A549 treated with dexamethasone at 1 μM for 4 hours (cell line): ENCODE measurements around the gene FAM83G. TPM values are rescaled to one million over a fixed set of nuclear protein-coding genes. Genes with fewer than 3 reads are reported as not detected.

ENCODE experiments used
- total RNA-seq: library from RNA; stranded (reverse); fragments of 200-300 nt; extraction: Qiagen RNA extraction; gene quantifications from 5 replicates; pipeline ENCODE4 v1.2.3, GENCODE V29; 2022

Gene FAM83G, protein sequence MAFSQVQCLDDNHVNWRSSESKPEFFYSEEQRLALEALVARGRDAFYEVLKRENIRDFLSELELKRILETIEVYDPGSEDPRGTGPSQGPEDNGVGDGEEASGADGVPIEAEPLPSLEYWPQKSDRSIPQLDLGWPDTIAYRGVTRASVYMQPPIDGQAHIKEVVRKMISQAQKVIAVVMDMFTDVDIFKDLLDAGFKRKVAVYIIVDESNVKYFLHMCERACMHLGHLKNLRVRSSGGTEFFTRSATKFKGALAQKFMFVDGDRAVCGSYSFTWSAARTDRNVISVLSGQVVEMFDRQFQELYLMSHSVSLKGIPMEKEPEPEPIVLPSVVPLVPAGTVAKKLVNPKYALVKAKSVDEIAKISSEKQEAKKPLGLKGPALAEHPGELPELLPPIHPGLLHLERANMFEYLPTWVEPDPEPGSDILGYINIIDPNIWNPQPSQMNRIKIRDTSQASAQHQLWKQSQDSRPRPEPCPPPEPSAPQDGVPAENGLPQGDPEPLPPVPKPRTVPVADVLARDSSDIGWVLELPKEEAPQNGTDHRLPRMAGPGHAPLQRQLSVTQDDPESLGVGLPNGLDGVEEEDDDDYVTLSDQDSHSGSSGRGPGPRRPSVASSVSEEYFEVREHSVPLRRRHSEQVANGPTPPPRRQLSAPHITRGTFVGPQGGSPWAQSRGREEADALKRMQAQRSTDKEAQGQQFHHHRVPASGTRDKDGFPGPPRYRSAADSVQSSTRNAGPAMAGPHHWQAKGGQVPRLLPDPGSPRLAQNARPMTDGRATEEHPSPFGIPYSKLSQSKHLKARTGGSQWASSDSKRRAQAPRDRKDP
- 27.8 to 40.6 TPM (median 39.4 TPM) in 5 replicates for total RNA-seq

DNA sequence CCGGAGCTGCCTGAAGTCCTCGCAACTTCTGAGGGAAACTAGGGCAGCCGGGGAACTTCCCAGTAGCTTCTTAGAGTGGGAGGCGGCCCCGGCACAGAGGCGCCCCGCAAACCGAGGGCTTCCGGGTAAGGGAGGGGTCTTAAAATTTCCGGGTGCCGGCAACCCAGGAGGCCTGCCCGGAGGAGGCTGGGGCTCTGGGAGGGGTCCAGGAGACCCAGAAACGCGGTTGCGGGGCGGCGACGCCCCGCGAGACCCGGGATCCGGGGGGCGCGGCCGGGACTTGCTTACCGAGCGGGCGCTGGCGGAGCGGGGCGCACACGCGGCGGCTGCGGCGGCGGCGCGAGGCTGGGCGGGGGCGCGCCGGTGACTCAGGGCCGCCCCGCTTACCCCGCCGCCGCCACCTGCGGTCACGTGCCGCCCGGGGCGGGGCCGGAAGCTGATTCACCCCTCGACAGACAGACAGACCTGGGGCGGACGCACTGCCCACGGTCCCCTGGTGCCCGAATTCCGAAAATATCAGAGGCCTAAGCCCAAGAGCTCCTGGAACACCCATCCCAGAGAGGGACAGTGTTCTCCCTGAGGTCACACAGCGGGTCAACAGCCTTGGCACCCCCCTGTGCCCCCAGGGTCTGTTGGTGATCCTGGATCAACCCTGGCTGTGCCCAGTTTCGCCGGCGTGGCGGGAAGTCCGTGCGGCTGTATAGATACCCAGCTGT is at the start of gene FAM83G:
Gene FAM83G, minus strand, starts transcription at position 344 of the 716 bp plus-strand sequence. CDS start 723 bp downstream, outside the sequence.

DNA sequence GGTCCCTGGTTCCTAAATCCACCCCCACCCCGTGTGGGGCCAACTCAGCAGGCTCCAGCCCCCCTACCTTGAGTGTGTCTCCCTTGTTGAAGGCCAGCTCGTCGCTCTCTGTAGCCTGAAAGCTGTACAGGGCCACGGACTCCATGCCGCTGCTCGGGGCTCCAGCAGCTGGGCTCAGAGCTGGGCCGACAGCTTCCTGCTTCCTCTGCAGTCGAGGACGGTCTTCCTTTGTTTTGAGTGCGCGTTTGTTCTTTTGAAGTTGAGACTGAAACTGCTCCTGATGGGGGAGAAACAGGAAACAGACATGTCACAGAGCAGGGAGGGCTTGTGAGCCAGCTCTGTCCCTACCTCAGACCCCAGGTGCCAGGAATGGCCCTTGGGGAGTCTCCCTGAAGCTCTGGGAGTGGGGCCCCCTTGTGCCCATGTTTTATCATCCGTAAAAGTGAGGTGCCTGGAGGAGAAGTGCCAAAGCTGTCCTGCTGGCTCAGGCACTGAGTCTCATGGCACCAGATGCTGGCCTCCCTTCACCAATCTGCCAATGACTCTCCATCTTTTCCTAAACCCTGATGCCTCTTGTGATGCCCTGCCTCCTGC is 42.3 kb upstream of the FAM83G start, which contains the start of gene GRAP:
Gene GRAP, minus strand, starts transcription at position 176 of the 594 bp plus-strand sequence. Its CDS starts 31 bp downstream, at position 145.

GRCh38 chr17:18951941-18952842 is 52.4 kb downstream of the FAM83G start, which contains the start of gene SLC5A10:
SLC5A10 (plus strand) TSS chr17:18952165; CDS start chr17:18952206, 41 bp downstream.

Other genes with a start within 250 kb of the FAM83G start
- 60.1 to 68.4 TPM (median 63.7 TPM) in 5 replicates for gene TVP23B, start 223.6 kb downstream of the FAM83G start, total RNA-seq
- gene PRPSAP2, start 146.6 kb downstream of the FAM83G start, total RNA-seq: 35.7 to 39.5 TPM (median 37.7 TPM) in 5 replicates
- gene SLC5A10, start 52.6 kb downstream of the FAM83G start, total RNA-seq: 0.14 to 0.21 TPM (median 0.19 TPM) in 5 replicates
- gene GRAP, start 42.2 kb upstream of the FAM83G start, total RNA-seq: 0.22 to 0.47 TPM (median 0.35 TPM) in 5 replicates
- 0.13 to 0.21 TPM in 2 of 5 replicates, not detected in the others for gene GRAPL, start 122.8 kb upstream of the FAM83G start, total RNA-seq
- 45.8 to 77.8 TPM (median 66.7 TPM) in 5 replicates for gene EPN2, start 232.6 kb upstream of the FAM83G start, total RNA-seq